ENCODE measurements around the gene RYR2. TPM values are rescaled to one million over a fixed set of nuclear protein-coding genes. Genes with fewer than 3 reads are reported as not detected.

The RYR2 gene
- total RNA-seq, 1 donor from 2014 or later = 47.0 TPM

- TF ChIP-seq, protein P1, sequence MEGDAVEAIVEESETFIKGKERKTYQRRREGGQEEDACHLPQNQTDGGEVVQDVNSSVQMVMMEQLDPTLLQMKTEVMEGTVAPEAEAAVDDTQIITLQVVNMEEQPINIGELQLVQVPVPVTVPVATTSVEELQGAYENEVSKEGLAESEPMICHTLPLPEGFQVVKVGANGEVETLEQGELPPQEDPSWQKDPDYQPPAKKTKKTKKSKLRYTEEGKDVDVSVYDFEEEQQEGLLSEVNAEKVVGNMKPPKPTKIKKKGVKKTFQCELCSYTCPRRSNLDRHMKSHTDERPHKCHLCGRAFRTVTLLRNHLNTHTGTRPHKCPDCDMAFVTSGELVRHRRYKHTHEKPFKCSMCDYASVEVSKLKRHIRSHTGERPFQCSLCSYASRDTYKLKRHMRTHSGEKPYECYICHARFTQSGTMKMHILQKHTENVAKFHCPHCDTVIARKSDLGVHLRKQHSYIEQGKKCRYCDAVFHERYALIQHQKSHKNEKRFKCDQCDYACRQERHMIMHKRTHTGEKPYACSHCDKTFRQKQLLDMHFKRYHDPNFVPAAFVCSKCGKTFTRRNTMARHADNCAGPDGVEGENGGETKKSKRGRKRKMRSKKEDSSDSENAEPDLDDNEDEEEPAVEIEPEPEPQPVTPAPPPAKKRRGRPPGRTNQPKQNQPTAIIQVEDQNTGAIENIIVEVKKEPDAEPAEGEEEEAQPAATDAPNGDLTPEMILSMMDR (IDR thresholded peaks at IDR 0.05; ENCODE audit: partially characterized antibody, unreplicated experiment) = no peak
Measured at GRCh38 chr1:237180256-237180655, 138.3 kb downstream of the RYR2 start.

DNA sequence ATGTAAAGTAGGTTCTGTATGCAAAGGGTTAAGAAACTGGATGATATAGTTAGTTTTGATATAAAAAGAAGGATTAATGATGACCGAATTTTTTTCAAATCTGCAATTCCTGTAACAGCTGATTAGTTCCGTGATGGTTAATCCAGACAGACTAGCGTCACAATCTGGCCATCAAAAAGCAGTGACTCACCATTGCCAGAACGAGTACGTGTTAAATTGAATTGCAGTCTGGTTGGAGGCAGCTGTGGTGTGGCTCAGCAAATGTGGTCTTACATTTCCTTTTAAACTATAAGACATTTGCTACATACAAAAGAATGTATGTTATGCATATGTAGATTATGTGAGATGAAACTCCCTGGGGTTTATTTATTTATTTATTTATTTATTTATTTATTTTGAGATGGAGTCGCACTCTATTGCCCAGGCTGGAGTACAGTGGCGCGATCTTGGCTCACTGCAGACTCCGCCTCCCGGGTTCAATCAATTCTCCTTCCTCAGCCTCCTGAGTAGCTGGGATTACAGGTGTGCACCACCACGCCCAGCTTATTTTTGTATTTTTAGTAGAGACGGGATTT is 139.8 kb downstream of the RYR2 start:
- no peak overlapping the region for H3K4me3 Mint-ChIP-seq (ENCODE audit: unreplicated experiment)
- TF ChIP-seq, protein P1 (IDR thresholded peaks at IDR 0.05; ENCODE audit: partially characterized antibody, unreplicated experiment) = no peak
- H3K9me3 Mint-ChIP-seq (ENCODE audit: unreplicated experiment) = peaks cover 2% of the 10 kb centered on the region
- no peak for DNase-seq
- no peaks in the 10 kb centered on the region for H3K27me3 Mint-ChIP-seq (ENCODE audit: unreplicated experiment)
- no peak overlapping the region for H3K27ac Mint-ChIP-seq (ENCODE audit: unreplicated experiment)
- no peaks in the 10 kb centered on the region for H3K36me3 Mint-ChIP-seq (ENCODE audit: unreplicated experiment)
- peaks cover 13% of the 10 kb centered on the region for H3K4me1 Mint-ChIP-seq (ENCODE audit: low read depth, unreplicated experiment)

More at GRCh38 chr1:237180256-237180655, 138.3 kb downstream of the RYR2 start:
- H3K4me3 Mint-ChIP-seq (ENCODE audit: unreplicated experiment) = no peak overlapping the region
- H3K36me3 Mint-ChIP-seq (ENCODE audit: unreplicated experiment) = no peaks in the 10 kb centered on the region
- H3K4me1 Mint-ChIP-seq (ENCODE audit: low read depth, unreplicated experiment) = peaks cover 5% of the 10 kb centered on the region
- H3K27ac Mint-ChIP-seq (ENCODE audit: unreplicated experiment) = no peak overlapping the region
- H3K9me3 Mint-ChIP-seq (ENCODE audit: unreplicated experiment) = peaks cover 2% of the 10 kb centered on the region
- DNase-seq = no peak
- no peaks in the 10 kb centered on the region for H3K27me3 Mint-ChIP-seq (ENCODE audit: unreplicated experiment)

GRCh38 chr1:237183963-237184540 is 142.1 kb downstream of the RYR2 start:
- no peak for DNase-seq
- TF ChIP-seq, protein P1 (IDR thresholded peaks at IDR 0.05; ENCODE audit: partially characterized antibody, unreplicated experiment) = no peak
- H3K36me3 Mint-ChIP-seq (ENCODE audit: unreplicated experiment) = no peaks in the 10 kb centered on the region
- peaks cover 20% of the 10 kb centered on the region for H3K4me1 Mint-ChIP-seq (ENCODE audit: low read depth, unreplicated experiment)
- no peak overlapping the region for H3K4me3 Mint-ChIP-seq (ENCODE audit: unreplicated experiment)
- H3K27ac Mint-ChIP-seq (ENCODE audit: unreplicated experiment) = no peak overlapping the region
- peaks cover 2% of the 10 kb centered on the region for H3K9me3 Mint-ChIP-seq (ENCODE audit: unreplicated experiment)
- H3K27me3 Mint-ChIP-seq (ENCODE audit: unreplicated experiment) = no peaks in the 10 kb centered on the region

GRCh38 chr1:237186675-237187074 is 144.7 kb downstream of the RYR2 start:
- Mint-ChIP-seq H3K4me1 (ENCODE audit: low read depth, unreplicated experiment) (peaks cover 15% of the 10 kb centered on the region), H3K36me3 (ENCODE audit: unreplicated experiment) (no peaks in the 10 kb centered on the region)

GRCh38 chr1:237187842-237188241 is 145.9 kb downstream of the RYR2 start:
- no peaks in the 10 kb centered on the region for H3K27me3 Mint-ChIP-seq (ENCODE audit: unreplicated experiment)

More at GRCh38 chr1:237186675-237187074, 144.7 kb downstream of the RYR2 start:
- TF ChIP-seq, protein P1 (IDR thresholded peaks at IDR 0.05; ENCODE audit: partially characterized antibody, unreplicated experiment) = no peak
- H3K9me3 Mint-ChIP-seq (ENCODE audit: unreplicated experiment) = peaks cover 2% of the 10 kb centered on the region
- DNase-seq = no peak
- H3K27ac Mint-ChIP-seq (ENCODE audit: unreplicated experiment) = peak overlapping the region; percentile 39
- no peaks in the 10 kb centered on the region for H3K27me3 Mint-ChIP-seq (ENCODE audit: unreplicated experiment)
- H3K4me3 Mint-ChIP-seq (ENCODE audit: unreplicated experiment) = no peak overlapping the region

More at GRCh38 chr1:237187842-237188241, 145.9 kb downstream of the RYR2 start:
- DNase-seq = no peak
- TF ChIP-seq, protein P1 (IDR thresholded peaks at IDR 0.05; ENCODE audit: partially characterized antibody, unreplicated experiment) = no peak
- Mint-ChIP-seq H3K36me3 (ENCODE audit: unreplicated experiment) (no peaks in the 10 kb centered on the region), H3K4me1 (ENCODE audit: low read depth, unreplicated experiment) (peaks cover 15% of the 10 kb centered on the region), H3K4me3 (ENCODE audit: unreplicated experiment) (no peak overlapping the region), H3K9me3 (ENCODE audit: unreplicated experiment) (no peaks in the 10 kb centered on the region), H3K27ac (ENCODE audit: unreplicated experiment) (peak overlapping the region; percentile 7)
